ENCODE results near the gene EYA2.
A peak's percentile ranks its signal among the peaks of the same experiment; 100 is the strongest.

The EYA2 gene

GRCh38 chr20:47031821-47032220 lies 137.2 kb downstream of the EYA2 start:
- no peak overlapping the region for H3K27ac Mint-ChIP-seq
- ATAC-seq (no peak), DNase-seq (no peak)
- peaks cover 0 to 14% of the 10 kb centered on the region in 2 donors for H3K9me3 Mint-ChIP-seq
- H3K4me1 Mint-ChIP-seq = no peaks in the 10 kb centered on the region
- no peak overlapping the region for H3K4me3 Mint-ChIP-seq
- H3K27me3 Mint-ChIP-seq = peaks cover 35% of the 10 kb centered on the region

- H3K27ac Mint-ChIP-seq = no peak overlapping the region
- peaks cover 0 to 26% of the 10 kb centered on the region in 2 donors for H3K9me3 Mint-ChIP-seq
- H3K4me1 Mint-ChIP-seq = no peaks in the 10 kb centered on the region
- no peak for DNase-seq
- no peak for ATAC-seq
- peaks cover 47% of the 10 kb centered on the region for H3K27me3 Mint-ChIP-seq
- no peak overlapping the region for H3K4me3 Mint-ChIP-seq
Measured at GRCh38 chr20:47032933-47033578, 138.4 kb downstream of the EYA2 start.

- peaks cover 0 to 26% of the 10 kb centered on the region in 2 donors for H3K9me3 Mint-ChIP-seq
- no peaks in the 10 kb centered on the region for H3K4me1 Mint-ChIP-seq
- no peak overlapping the region for H3K4me3 Mint-ChIP-seq
- no peak for DNase-seq
- peaks cover 48% of the 10 kb centered on the region for H3K27me3 Mint-ChIP-seq
- H3K27ac Mint-ChIP-seq = no peak overlapping the region
- ATAC-seq = no peak
Measured at GRCh38 chr20:47033665-47034064, 139.0 kb downstream of the EYA2 start.

GRCh38 chr20:47035026-47035590 lies 140.5 kb downstream of the EYA2 start:
- Mint-ChIP-seq H3K27me3 (peaks cover 37% of the 10 kb centered on the region), H3K9me3 (peaks cover 0 to 14% of the 10 kb centered on the region in 2 donors), H3K27ac (no peak overlapping the region), H3K4me3 (no peak overlapping the region), H3K4me1 (no peaks in the 10 kb centered on the region)
- ATAC-seq (no peak), DNase-seq (no peak)

- no peaks in the 10 kb centered on the region for H3K4me1 Mint-ChIP-seq
- no peak overlapping the region for H3K27ac Mint-ChIP-seq
- DNase-seq = no peak
- peaks cover 0 to 14% of the 10 kb centered on the region in 2 donors for H3K9me3 Mint-ChIP-seq
- H3K27me3 Mint-ChIP-seq = peaks cover 33% of the 10 kb centered on the region
- ATAC-seq = no peak
- no peak overlapping the region for H3K4me3 Mint-ChIP-seq
Measured at GRCh38 chr20:47036091-47036870, 141.6 kb downstream of the EYA2 start.

- peaks cover 37% of the 10 kb centered on the region for H3K27me3 Mint-ChIP-seq
- ATAC-seq = no peak
- H3K9me3 Mint-ChIP-seq = peaks cover 0 to 14% of the 10 kb centered on the region in 2 donors
- H3K4me1 Mint-ChIP-seq = no peaks in the 10 kb centered on the region
- no peak for DNase-seq
- H3K4me3 Mint-ChIP-seq = no peak overlapping the region
- H3K27ac Mint-ChIP-seq = no peak overlapping the region
Measured at GRCh38 chr20:47038566-47039560, 144.2 kb downstream of the EYA2 start.

GRCh38 chr20:47040506-47041125 lies 146.0 kb downstream of the EYA2 start:
- DNase-seq (no peak), ATAC-seq (no peak)
- Mint-ChIP-seq H3K4me3 (no peak overlapping the region), H3K9me3 (peaks cover under 1 to 27% of the 10 kb centered on the region in 2 donors), H3K4me1 (no peaks in the 10 kb centered on the region), H3K27me3 (peaks cover 30% of the 10 kb centered on the region), H3K27ac (no peak overlapping the region)

GRCh38 chr20:47041396-47041899 lies 146.8 kb downstream of the EYA2 start:
- H3K4me1 Mint-ChIP-seq = no peaks in the 10 kb centered on the region
- no peak overlapping the region for H3K4me3 Mint-ChIP-seq
- no peak overlapping the region for H3K27ac Mint-ChIP-seq
- ATAC-seq (no peak), DNase-seq (no peak)
- peaks cover 25% of the 10 kb centered on the region for H3K27me3 Mint-ChIP-seq
- peaks cover 4 to 27% of the 10 kb centered on the region in 2 donors for H3K9me3 Mint-ChIP-seq

- DNase-seq = no peak
- no peak for ATAC-seq
- Mint-ChIP-seq H3K4me1 (no peaks in the 10 kb centered on the region), H3K9me3 (peaks cover 4 to 20% of the 10 kb centered on the region in 2 donors), H3K27ac (no peak overlapping the region), H3K4me3 (no peak overlapping the region), H3K27me3 (peaks cover 16% of the 10 kb centered on the region)
Measured at GRCh38 chr20:47042464-47042863, 147.8 kb downstream of the EYA2 start.

- ATAC-seq (no peak), DNase-seq (no peak)
- peaks cover 4 to 14% of the 10 kb centered on the region in 2 donors for H3K9me3 Mint-ChIP-seq
- H3K27me3 Mint-ChIP-seq = peaks cover 16% of the 10 kb centered on the region
- H3K4me3 Mint-ChIP-seq = no peak overlapping the region
- H3K4me1 Mint-ChIP-seq = no peaks in the 10 kb centered on the region
- H3K27ac Mint-ChIP-seq = no peak overlapping the region
Measured at GRCh38 chr20:47043086-47043485, 148.4 kb downstream of the EYA2 start.

GRCh38 chr20:47044938-47045337 lies 150.3 kb downstream of the EYA2 start:
- H3K4me1 Mint-ChIP-seq = no peaks in the 10 kb centered on the region

GRCh38 chr20:47048054-47048453 lies 153.4 kb downstream of the EYA2 start:
- H3K27me3 Mint-ChIP-seq = peaks cover 10% of the 10 kb centered on the region
- H3K27ac Mint-ChIP-seq = no peak overlapping the region
- H3K4me1 Mint-ChIP-seq = no peaks in the 10 kb centered on the region
- H3K4me3 Mint-ChIP-seq = no peak overlapping the region
- no peak for DNase-seq
- no peak for ATAC-seq
- H3K9me3 Mint-ChIP-seq = peaks cover 4 to 13% of the 10 kb centered on the region in 2 donors

More at GRCh38 chr20:47044938-47045337, 150.3 kb downstream of the EYA2 start:
- DNase-seq = no peak
- H3K27ac Mint-ChIP-seq = peak overlapping the region in 1 of 2 donors; percentile 50
- ATAC-seq = no peak
- H3K9me3 Mint-ChIP-seq = peaks cover 4 to 13% of the 10 kb centered on the region in 2 donors
- no peak overlapping the region for H3K4me3 Mint-ChIP-seq
- peaks cover 19% of the 10 kb centered on the region for H3K27me3 Mint-ChIP-seq

GRCh38 chr20:47049771-47050170 lies 155.1 kb downstream of the EYA2 start:
- no peak for ATAC-seq
- no peak overlapping the region for H3K27ac Mint-ChIP-seq
- no peak for DNase-seq
- peaks cover 10% of the 10 kb centered on the region for H3K27me3 Mint-ChIP-seq
- no peaks in the 10 kb centered on the region for H3K4me1 Mint-ChIP-seq
- H3K9me3 Mint-ChIP-seq = peaks cover 4 to 9% of the 10 kb centered on the region in 2 donors
- no peak overlapping the region for H3K4me3 Mint-ChIP-seq

GRCh38 chr20:47050996-47051395 lies 156.4 kb downstream of the EYA2 start:
- Mint-ChIP-seq H3K9me3 (no peaks in the 10 kb centered on the region), H3K4me1 (no peaks in the 10 kb centered on the region), H3K4me3 (no peak overlapping the region), H3K27me3 (peaks cover 20% of the 10 kb centered on the region), H3K27ac (no peak overlapping the region)
- DNase-seq = no peak
- no peak for ATAC-seq

All from stimulated activated naive CD8-positive, alpha-beta T cell treated with anti-CD3 and anti-CD28 coated beads, Interleukin-15, amount 100 ng/mL, for 72 hours (primary cell).